Measurements from ENCODE around the gene KRTAP22-1. TPM values are rescaled to one million over a fixed set of nuclear protein-coding genes. Genes with fewer than 3 reads are reported as not detected.

KRTAP22-1 gene
- total RNA-seq, 1 experiment from 2014 or later, result not detected

DNA sequence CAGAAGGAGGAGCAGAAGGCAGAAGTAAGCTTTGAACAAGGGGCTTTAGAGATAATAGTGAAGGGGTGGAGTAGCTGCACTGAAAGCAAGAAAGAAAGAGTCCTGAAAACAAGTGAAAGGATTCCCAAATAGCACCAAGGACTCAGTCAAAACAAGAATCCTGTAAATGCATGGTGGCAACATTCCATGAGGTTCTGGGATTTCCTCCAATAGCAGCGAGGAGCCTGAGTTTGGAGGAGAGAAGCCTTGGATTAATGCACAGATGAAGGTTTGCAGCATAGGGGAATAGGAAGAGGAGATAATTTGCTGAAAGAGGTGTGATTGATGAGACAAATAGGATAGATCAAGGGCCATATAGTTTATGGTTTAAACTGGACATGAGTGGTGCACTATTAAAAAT is 21.5 kb upstream of the KRTAP22-1 start:
- ChIA-PET CTCF (no interaction called here), POLR2A (no interaction called here)
- Histone ChIP-seq H3K4me1 (ENCODE audit: control insufficient read depth, insufficient read depth, low read length) (no peaks in the 10 kb centered on the region), H3K4me3 (ENCODE audit: low read depth in 2 of 2, low read length in 2 of 2) (no peak overlapping the region), H3K9me3 (ENCODE audit: control insufficient read depth, insufficient read depth, low read depth, low read length) (no peaks in the 10 kb centered on the region), H3K27ac (ENCODE audit: low read length) (no peak overlapping the region), H3K36me3 (ENCODE audit: control insufficient read depth, insufficient read depth, low read length) (no peaks in the 10 kb centered on the region), H3K27me3 (ENCODE audit: control insufficient read depth, insufficient read depth, low read length) (no peaks in the 10 kb centered on the region)
- in situ Hi-C loops (cut with HindIII; ENCODE audit: low pct_unique_long_range_greater_than_20kb, low sequenced_read_pairs) (no loop called here), intact Hi-C loops (cut with micrococcal nuclease; ENCODE audit: unreplicated experiment) (no loop called here)
- ATAC-seq (no peak), DNase-seq (ENCODE audit: low read depth, low spot score) (no peak)
- BruUV-seq (replicated peaks), result no TSS peak
- TF ChIP-seq SIN3A (IDR thresholded peaks at IDR 0.05; ENCODE audit: borderline replicate concordance, insufficient read depth, low read depth, low read length), result no peak
- TF ChIP-seq, protein P1, sequence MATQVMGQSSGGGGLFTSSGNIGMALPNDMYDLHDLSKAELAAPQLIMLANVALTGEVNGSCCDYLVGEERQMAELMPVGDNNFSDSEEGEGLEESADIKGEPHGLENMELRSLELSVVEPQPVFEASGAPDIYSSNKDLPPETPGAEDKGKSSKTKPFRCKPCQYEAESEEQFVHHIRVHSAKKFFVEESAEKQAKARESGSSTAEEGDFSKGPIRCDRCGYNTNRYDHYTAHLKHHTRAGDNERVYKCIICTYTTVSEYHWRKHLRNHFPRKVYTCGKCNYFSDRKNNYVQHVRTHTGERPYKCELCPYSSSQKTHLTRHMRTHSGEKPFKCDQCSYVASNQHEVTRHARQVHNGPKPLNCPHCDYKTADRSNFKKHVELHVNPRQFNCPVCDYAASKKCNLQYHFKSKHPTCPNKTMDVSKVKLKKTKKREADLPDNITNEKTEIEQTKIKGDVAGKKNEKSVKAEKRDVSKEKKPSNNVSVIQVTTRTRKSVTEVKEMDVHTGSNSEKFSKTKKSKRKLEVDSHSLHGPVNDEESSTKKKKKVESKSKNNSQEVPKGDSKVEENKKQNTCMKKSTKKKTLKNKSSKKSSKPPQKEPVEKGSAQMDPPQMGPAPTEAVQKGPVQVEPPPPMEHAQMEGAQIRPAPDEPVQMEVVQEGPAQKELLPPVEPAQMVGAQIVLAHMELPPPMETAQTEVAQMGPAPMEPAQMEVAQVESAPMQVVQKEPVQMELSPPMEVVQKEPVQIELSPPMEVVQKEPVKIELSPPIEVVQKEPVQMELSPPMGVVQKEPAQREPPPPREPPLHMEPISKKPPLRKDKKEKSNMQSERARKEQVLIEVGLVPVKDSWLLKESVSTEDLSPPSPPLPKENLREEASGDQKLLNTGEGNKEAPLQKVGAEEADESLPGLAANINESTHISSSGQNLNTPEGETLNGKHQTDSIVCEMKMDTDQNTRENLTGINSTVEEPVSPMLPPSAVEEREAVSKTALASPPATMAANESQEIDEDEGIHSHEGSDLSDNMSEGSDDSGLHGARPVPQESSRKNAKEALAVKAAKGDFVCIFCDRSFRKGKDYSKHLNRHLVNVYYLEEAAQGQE (IDR thresholded peaks at IDR 0.05; ENCODE audit: insufficient read depth in 1 of 2, low read depth in 2 of 2, low read length in 1 of 2), result no peak

DNA sequence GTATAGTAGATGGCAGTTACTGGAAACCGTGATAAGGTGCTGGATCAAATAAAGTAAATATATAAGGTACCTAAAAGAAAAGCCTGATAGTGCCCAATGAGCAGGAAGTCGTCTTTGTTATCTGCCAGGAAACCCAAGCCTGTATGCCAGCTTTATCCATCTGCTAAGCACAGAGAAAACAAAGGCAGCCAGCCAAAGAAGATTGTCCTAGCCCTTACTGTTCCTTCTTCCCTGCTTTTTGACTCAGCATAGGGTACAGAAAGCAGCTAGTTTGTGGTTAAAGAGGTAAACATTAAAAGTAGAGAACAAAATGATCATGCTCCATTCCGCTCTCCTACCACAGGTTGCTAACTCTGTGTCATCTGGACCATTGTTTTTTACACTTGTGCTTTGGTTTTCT is 20.8 kb upstream of the KRTAP22-1 start:
- Histone ChIP-seq H3K27me3 (ENCODE audit: control insufficient read depth, insufficient read depth, low read length) (no peaks in the 10 kb centered on the region), H3K27ac (ENCODE audit: low read length) (no peak overlapping the region), H3K36me3 (ENCODE audit: control insufficient read depth, insufficient read depth, low read length) (no peaks in the 10 kb centered on the region), H3K9me3 (ENCODE audit: control insufficient read depth, insufficient read depth, low read depth, low read length) (no peaks in the 10 kb centered on the region), H3K4me3 (ENCODE audit: low read depth in 2 of 2, low read length in 2 of 2) (no peak overlapping the region), H3K4me1 (ENCODE audit: control insufficient read depth, insufficient read depth, low read length) (no peaks in the 10 kb centered on the region)
- DNase-seq (ENCODE audit: low read depth, low spot score) (no peak), ATAC-seq (no peak)
- POLR2A ChIA-PET, result no interaction called here
- no peak for TF ChIP-seq TCF7L2 (IDR thresholded peaks at IDR 0.05; ENCODE audit: low read depth, low read length)
- no peak for TF ChIP-seq SIN3A (IDR thresholded peaks at IDR 0.05; ENCODE audit: borderline replicate concordance, insufficient read depth, low read depth, low read length)
- in situ Hi-C loops (cut with HindIII; ENCODE audit: low pct_unique_long_range_greater_than_20kb, low sequenced_read_pairs), result no loop called here
- intact Hi-C loops (cut with micrococcal nuclease; ENCODE audit: unreplicated experiment), result no loop called here
- CTCF ChIA-PET, result no interaction called here
- no TSS peak for BruUV-seq (replicated peaks)

DNA sequence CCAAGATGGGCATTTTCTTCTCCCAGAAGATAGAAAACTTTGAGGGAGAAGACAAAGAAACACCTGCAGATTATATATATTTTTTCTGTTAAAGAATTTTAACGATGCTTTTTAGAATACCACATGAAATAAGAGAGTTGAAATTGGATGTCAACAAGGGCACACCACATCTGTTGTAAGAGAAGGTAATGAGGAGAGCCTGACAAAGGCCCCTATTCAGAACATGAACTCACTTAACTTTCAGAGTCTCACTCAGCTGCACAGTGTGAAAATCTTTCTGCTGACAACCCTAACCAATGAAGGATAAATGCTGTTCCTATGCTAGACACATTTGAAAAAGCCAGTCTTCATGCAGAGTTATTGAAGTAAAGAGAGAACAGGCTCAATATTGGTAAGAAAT is 18.0 kb upstream of the KRTAP22-1 start:
- ChIA-PET POLR2A (no interaction called here), CTCF (no interaction called here)
- H3K4me3 ChIP-seq (ENCODE audit: low read depth in 2 of 2, low read length in 2 of 2), result no peak overlapping the region
- in situ Hi-C loops (cut with HindIII; ENCODE audit: low pct_unique_long_range_greater_than_20kb, low sequenced_read_pairs) (no loop called here), intact Hi-C loops (cut with micrococcal nuclease; ENCODE audit: unreplicated experiment) (no loop called here)
- TF ChIP-seq TCF7L2 (IDR thresholded peaks at IDR 0.05; ENCODE audit: low read depth, low read length) (no peak), SIN3A (IDR thresholded peaks at IDR 0.05; ENCODE audit: borderline replicate concordance, insufficient read depth, low read depth, low read length) (no peak)
- H3K36me3 ChIP-seq (ENCODE audit: control insufficient read depth, insufficient read depth, low read length), result no peaks in the 10 kb centered on the region
- no peak overlapping the region for H3K27ac ChIP-seq (ENCODE audit: low read length)
- DNase-seq (ENCODE audit: low read depth, low spot score) (no peak), ATAC-seq (no peak)
- no peaks in the 10 kb centered on the region for H3K27me3 ChIP-seq (ENCODE audit: control insufficient read depth, insufficient read depth, low read length)
- BruUV-seq (replicated peaks), result no TSS peak
- no peaks in the 10 kb centered on the region for H3K4me1 ChIP-seq (ENCODE audit: control insufficient read depth, insufficient read depth, low read length)
- H3K9me3 ChIP-seq (ENCODE audit: control insufficient read depth, insufficient read depth, low read depth, low read length), result no peaks in the 10 kb centered on the region

DNA sequence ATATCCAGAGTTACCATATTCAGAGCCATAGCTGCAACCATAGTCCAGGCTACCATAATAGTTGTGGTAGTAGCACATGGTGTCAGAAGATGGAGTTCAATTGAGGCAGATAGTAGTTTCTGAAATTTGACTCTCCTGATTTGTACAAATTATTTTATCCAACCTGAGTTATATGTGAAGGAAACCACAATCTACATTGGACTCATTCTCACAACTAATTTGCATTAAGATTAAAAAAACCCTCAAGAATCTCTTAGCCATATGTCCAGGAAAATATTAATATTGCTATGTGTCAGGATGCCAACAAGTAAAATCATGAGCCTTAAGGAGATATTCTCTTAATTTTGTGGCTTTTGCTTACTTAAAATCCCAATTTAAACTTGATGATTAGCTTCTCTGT is 10.6 kb upstream of the KRTAP22-1 start, which contains the start of gene KRTAP22-2:
Gene KRTAP22-2, minus strand, starts transcription at position 101 of the 400 bp plus-strand sequence.
- BruUV-seq (replicated peaks), result no TSS peak
- DNase-seq (ENCODE audit: low read depth, low spot score) (no peak), ATAC-seq (no peak)
- Histone ChIP-seq H3K27me3 (ENCODE audit: control insufficient read depth, insufficient read depth, low read length) (no peaks in the 10 kb centered on the region), H3K27ac (ENCODE audit: low read length) (no peak within 1 kb of the TSS), H3K36me3 (ENCODE audit: control insufficient read depth, insufficient read depth, low read length) (no peaks in the 10 kb centered on the region), H3K4me1 (ENCODE audit: control insufficient read depth, insufficient read depth, low read length) (no peaks in the 10 kb centered on the region), H3K4me3 (ENCODE audit: low read depth in 2 of 2, low read length in 2 of 2) (no peak within 1 kb of the TSS), H3K9me3 (ENCODE audit: control insufficient read depth, insufficient read depth, low read depth, low read length) (no peaks in the 10 kb centered on the region)
- intact Hi-C loops (cut with micrococcal nuclease; ENCODE audit: unreplicated experiment) (no loop called here), in situ Hi-C loops (cut with HindIII; ENCODE audit: low pct_unique_long_range_greater_than_20kb, low sequenced_read_pairs) (no loop called here)
- TF ChIP-seq POLR2AphosphoS5 (IDR thresholded peaks at IDR 0.05; ENCODE audit: low read depth, low read length), result no peak
- TF ChIP-seq, protein P1 (IDR thresholded peaks at IDR 0.05; ENCODE audit: insufficient read depth in 1 of 2, low read depth in 2 of 2, low read length in 1 of 2), result no peak
- TF ChIP-seq, protein P2, sequence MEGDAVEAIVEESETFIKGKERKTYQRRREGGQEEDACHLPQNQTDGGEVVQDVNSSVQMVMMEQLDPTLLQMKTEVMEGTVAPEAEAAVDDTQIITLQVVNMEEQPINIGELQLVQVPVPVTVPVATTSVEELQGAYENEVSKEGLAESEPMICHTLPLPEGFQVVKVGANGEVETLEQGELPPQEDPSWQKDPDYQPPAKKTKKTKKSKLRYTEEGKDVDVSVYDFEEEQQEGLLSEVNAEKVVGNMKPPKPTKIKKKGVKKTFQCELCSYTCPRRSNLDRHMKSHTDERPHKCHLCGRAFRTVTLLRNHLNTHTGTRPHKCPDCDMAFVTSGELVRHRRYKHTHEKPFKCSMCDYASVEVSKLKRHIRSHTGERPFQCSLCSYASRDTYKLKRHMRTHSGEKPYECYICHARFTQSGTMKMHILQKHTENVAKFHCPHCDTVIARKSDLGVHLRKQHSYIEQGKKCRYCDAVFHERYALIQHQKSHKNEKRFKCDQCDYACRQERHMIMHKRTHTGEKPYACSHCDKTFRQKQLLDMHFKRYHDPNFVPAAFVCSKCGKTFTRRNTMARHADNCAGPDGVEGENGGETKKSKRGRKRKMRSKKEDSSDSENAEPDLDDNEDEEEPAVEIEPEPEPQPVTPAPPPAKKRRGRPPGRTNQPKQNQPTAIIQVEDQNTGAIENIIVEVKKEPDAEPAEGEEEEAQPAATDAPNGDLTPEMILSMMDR (IDR thresholded peaks at IDR 0.05), result no peak
- TF ChIP-seq TCF7L2 (IDR thresholded peaks at IDR 0.05; ENCODE audit: low read depth, low read length), result no peak
- no peak for TF ChIP-seq SIN3A (IDR thresholded peaks at IDR 0.05; ENCODE audit: borderline replicate concordance, insufficient read depth, low read depth, low read length)
- ChIA-PET POLR2A (no interaction called here), CTCF (no interaction called here)

Data from Panc1 (cell line).